Ramos (cell line): ENCODE data around the gene TMPRSS13.

Experiments
- in situ Hi-C: fragments of 300-500 bp; cut with MboI; formaldehyde crosslinking; loops from one replicate; pipeline ENCODE4 v1.14.3; 2022; ENCODE audit warnings: low sequenced_read_pairs; ENCODE audit not compliant: unreplicated experiment

TMPRSS13 gene

DNA sequence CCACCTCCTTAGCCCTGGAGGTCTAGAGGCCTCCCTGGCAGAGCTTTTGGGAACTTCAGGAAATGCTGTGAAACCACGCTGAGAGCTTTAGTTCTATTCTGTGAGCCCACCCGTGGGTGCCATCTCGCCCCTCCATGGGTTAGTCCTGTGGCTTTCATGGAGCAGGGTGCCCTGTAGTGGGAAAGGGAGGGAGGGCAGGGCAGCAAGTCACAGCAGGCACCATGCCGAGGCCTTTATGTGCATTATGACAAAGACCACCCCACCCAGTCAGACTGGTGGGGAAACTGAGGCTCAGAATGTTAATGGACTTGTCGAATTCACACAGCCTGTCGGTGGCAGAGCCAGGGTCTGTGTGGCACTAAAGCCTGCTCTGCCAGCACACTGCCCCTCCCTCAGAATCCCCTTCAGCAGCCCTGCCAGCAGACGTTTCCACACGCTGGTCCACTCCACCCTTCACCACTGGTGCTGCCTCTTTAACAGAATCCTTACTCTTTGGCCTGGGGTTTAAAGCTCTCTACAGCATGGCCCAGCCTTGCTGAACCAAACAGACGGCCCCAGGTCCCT, 13.4 kb downstream of the TMPRSS13 start:
- in situ Hi-C loops = no loop called here

DNA sequence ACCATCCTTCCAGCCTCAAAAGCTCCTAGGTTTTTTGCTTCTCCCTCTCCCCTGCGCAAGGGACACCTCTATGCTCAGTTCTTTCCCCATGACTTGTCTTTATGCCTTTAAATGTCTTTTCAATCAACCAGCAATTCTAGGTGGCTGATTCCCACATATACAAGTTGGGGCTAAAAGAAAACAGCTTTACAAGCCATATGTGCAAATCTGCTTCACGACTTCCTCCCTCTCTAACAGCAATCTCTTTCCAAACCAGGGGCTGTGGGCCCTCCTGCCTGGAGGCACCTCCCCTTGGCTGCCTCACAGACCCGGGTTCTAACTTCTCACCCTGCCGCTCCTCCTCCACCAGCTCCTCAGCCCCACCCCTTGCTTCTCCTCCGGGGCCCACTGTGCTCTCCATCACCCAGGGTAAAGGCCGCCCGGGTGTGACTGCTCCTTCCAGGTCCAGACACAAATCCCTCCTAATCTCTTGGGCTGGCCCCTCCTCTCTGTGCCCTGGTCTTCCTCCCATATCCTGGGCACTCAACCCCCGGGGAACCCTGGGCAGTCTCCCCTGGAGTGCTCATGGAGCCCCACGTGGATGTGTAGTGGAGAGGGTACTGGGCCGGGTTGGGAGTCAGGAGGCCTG, 14.1 kb downstream of the TMPRSS13 start:
- in situ Hi-C loops = no loop called here

DNA sequence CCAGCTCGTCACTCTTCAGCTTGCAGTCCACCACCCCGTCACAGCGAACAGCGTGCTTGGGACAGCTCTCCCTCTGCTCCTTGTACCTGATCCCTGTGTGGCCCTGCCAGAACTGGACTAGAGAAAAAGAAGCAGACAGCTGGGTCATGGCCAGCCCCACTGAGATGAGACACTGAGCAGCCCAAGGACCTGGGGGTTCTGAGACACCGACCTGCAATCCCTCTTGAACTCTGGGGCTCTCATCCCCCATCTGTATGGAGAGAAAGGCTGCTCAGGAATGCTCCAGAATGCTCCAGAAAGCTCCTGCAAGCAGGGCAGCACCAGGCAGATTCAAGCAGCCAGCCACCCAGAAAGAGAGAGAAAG, 14.8 kb downstream of the TMPRSS13 start:
- in situ Hi-C loops = no loop called here

DNA sequence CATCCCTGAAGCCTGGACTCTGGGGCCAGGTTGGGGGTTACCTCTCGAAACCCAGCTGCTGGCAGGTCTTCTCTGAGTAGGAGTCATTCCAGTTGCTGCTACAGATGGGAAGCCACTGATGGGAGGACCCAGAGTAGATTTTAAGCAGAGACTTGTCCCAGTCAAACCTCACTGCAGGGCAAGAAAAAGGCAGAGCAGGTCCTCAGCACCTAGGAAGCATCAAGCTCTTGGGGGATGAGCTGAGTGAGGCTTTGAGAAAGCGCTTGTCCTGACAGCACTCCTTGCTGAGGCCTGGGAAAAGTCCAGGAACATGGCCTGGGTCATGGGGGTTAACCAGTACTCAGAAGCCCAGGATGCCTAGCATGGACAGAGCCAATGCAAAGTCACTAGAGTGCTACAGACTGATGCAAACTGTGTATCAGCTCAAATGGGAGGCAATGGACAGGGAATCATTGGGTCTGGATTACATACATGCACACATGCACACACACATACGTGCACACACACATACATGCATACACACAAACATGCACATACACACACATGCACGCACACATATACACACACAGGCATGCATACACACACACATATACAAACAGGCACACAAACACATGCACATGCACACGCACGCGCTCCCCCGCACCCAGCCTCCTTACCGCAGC, 15.3 kb downstream of the TMPRSS13 start:
- in situ Hi-C loops = no loop called here

DNA sequence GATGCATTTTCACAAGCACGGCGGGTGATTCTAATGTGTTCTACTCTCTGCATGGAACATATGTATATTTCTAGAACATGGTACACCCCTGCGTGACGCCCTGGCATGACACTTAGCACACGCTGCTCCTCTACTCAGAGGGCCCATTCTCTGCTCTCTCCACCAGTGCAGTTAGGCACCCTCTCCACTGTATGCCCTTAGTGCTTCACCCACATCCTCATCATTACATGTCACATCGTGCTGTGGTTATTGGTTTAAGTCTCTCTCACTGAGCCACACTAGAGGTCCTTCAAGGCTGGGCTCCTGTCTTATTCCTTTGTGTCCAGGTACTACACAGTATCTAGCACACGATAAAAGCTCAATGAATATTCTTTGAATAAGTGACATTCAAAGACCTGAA, 16.7 kb downstream of the TMPRSS13 start:
- in situ Hi-C loops = no loop called here

DNA sequence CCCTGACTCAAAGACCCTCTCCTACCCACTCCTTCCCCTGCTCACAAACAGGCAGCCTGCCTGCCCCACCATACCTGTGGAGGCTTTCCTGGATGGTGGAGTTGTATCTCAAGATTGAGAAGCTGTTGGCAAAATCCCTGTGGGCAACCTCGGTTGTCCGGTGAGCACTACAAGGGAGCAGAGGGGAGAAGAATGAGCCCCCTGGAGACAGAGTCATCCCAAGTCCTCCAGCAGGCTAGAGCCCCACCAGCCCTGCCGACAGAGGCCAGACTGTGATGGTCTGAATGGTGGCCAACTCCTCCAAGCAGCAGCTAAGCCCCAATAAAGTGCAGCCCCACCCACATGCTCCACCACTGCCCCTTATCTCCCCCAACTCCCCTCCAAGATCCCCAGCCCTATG, 17.5 kb downstream of the TMPRSS13 start:
- in situ Hi-C loops = no loop called here

DNA sequence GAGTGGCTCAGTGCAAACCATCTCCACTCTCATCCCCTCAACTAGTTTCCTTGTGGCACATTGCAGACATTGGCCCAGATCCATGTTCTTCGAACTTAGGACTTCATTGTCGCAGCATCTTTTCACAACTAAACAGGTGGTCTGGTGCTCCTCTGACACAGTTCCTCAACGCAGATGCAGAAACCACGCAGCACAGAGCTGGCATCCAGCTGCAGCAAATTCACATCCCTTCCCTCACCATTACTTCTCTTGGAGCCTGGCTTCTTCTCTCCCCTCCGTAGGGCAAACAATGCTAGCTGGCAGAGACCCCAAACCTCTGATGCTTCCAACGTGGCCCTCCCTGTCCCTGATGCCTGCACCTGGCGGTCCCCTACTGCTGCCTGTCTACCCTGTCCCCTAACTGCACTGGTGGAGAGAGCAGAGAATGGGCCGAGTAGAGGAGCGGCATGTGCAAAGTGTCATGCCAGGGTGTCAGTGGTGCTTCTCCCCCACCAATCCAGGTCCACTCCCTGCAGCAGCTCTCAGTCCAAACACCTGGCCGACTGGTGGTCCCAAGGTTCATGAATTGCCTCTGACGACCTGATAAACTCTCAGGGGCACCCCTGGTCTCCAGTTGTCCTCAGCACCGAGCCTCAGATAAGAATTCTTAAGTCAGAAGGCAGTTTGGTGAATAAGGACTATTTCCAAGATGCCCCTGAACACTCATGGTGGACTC, 18.1 kb downstream of the TMPRSS13 start:
- in situ Hi-C loops = no loop called here

DNA sequence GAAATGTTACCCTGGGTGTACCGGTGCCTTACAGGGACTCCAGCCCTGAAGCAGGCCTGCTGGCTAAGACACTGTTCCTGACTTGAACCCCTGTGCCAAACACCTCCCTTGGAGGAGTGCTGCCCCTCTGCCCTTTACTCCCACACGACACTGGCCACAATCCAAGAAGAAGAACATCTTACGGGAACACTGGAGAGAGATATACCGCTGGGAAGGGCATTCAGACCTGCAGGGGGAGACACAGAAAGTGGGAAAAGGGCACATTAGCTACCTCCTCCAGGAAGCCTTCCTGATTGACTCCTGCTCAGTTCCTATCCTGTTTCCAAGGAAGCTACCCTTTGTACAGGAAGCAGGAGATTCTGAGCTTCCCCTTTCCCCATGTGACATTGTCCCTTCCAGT, 18.7 kb downstream of the TMPRSS13 start:
- in situ Hi-C loops = no loop called here

DNA sequence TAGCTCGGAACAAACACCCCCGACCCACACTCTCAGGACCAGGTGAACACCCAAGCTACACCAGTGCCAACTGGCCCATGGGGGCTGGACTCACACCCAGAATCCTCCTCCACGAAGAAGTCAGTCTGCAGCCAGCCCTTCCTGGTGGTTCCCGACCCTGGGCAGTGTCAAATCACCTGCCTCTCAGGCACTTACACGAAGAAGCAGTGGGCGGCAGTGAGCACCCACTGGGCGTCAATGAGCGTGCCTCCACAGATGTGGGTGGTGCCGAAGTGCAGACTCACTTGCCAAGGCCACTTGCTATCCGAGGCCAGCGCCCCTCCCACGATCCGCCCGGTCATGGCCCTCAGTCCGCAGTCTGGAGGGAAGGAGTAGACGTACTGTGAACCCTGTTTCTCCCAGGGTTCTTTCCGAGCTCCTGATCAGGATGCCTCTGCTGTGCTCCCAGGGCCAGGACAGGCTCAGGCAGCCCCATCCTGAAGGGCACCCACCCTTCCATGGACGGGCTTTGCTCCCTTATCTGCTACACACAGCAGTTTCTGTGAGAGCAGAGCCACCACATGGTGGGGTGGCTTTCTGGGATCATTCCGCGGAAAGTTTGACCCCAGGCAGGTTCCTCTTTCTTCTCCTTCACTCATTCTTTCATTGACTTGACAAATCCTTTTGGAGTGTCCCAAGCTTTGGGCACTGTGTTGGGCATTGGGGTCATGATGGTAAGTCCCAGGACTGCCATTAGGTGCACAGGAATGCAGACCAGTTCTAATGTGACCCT, 19.4 kb downstream of the TMPRSS13 start:
- in situ Hi-C loops = no loop called here

DNA sequence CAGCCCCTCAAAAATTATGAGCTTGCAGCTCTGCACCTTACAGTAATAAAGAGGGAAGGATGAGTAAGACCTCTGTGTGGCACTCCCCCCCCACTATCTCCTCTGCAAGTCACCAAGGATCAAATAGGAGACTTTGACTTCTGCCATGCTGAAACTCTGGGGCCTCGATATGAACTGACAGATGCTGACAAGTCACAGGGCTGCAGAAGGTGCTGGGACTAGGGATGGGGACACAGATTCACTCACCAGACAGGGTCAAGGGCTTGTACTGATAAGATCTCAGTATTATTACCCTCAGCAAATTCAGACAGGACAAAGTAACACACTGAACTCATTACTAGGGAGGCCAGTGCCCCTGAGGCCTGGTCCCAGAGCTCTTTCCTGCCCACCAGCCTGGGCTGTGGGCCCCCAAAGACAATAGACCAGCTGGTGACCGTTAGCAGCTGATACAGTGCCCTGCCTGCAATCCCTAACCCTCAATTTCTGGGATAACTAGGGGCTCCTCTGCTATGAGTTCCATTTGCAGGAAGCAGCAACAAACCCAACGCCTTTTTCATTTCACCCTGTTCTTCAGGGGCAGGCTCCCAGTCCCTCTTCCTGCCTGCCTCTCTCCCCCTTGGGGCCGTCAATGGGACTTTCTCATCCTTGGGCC, 20.1 kb downstream of the TMPRSS13 start:
- in situ Hi-C loops = no loop called here

DNA sequence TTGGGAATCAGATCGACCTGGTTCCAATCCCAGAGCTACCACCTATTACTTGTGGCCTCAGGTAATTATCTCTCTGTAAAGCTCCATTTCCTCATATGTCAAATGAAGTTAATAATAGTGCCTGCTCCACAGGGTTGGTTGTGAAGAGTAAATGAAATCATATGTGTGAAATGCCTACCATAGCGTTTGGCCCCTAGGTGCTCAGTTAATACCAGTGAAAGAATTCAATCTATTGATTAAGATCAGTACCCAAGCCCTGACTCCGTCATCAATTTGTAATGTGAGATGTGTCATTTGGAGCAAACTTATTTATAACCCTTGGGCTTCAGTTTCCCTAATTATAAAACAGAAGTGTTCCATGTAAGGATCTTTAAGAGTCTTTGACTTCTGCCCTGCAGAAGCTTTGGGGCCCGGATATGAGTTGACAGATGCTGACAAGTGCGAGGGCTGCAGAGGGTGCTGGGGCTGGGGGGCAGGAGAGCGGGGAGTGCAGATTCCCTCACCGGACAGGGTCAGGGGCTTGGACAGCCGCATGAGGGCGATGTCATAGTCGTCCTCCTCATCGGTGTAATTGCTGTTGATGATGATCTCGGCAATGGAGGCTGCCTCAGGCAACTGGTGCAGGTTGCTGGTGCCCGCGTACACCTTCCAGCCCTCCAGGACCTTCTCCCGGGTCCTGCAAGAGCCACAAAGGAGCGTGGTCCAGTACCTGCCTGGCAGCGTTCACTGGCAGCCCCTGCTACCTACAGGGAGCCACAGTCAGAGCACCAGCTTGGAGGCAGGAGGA, 20.9 kb downstream of the TMPRSS13 start:
- in situ Hi-C loops = no loop called here

DNA sequence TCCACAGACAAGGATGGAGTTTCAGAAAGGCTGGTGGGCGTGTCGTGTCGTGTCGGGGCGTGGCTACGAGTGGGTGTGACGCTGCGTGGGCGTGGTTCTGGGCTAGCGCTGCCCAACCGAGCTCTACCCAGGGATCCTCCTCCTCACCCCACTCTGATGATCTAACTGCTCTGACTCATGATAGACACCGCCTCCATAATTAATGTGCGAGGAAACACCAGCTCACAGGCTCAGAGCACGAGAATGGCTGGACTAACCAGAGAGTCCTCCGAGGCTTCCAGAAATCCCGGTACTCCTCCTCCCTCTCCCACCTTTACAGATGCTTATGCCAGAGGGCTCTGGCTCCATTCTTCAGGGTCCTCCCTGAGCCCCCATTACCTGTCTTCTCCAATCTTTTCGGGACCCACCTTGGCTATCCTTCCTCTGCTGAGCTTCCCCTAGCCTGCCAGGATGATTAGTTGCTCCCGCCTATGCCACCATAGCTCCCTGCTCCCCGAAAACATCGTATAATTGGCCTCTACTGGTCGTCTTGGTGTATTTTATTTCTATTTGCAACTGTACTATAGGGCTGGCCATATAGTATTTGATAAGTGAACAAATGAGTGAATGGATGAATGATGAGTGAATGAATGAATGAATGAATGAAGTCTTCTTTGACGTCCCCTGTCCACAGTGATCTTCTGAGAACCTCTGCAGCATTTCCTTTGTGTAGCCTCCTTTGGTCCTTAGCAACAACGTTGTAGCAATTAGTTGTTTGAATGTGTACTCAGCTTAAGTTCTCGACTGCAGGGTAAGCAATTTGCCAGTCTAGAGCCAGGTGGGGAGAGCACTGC, 21.7 kb downstream of the TMPRSS13 start:
- in situ Hi-C loops = no loop called here

DNA sequence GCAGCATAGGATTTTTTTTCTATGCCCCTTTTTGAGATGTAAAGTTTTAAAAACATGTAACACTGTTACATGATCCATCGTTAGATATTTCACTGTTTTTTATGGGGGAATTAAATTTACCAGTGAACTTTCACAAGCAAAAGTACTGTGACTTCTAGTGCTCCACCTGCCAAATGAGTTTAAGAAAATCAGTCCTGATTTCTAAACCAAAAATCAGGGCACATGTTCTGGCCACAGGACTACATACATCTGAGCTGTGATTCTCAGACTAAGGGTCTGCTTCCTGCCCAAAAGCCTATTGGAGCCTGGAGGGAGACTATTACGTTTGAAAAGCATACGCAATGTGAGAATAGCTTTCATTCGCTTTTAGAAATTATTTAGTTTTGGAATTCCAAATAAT, 22.5 kb downstream of the TMPRSS13 start:
- in situ Hi-C loops = no loop called here

DNA sequence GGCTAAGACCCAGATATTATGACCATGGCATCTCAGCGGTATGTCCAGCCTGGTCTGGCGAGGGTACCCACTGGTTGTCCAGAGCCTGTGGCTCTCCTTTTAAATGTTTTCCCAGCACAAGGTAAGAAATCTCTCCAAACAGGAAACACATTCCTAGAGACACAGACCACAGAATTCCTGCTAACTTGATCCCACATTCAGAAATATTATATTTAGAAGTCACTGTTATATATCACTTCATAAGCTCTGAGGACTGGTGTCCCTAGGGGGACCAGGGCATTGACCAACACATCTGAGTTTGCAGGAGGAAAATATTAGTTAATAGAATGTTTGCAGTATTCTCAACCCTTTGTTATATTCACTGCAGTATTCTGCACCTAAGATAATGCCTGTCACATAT, 23.1 kb downstream of the TMPRSS13 start:
- in situ Hi-C loops = no loop called here

DNA sequence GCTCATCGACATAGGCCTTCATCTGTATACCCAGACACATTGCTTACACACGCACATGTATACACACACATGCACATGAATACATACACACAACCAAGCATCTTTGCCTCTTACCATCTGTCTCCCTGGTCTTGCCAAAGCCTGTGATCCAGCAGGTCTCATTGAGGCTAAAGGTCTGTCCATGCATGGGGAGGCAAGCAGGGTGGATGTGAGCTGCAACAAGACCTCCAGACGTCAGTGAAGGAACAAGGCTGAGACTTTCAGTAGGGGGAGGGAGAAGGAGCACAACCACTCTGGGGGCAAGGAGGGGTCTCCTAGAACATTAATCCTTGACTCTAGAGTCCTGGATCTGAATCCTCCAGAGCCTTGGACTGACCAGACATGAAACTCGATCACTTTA, 23.7 kb downstream of the TMPRSS13 start:
- in situ Hi-C loops = no loop called here

DNA sequence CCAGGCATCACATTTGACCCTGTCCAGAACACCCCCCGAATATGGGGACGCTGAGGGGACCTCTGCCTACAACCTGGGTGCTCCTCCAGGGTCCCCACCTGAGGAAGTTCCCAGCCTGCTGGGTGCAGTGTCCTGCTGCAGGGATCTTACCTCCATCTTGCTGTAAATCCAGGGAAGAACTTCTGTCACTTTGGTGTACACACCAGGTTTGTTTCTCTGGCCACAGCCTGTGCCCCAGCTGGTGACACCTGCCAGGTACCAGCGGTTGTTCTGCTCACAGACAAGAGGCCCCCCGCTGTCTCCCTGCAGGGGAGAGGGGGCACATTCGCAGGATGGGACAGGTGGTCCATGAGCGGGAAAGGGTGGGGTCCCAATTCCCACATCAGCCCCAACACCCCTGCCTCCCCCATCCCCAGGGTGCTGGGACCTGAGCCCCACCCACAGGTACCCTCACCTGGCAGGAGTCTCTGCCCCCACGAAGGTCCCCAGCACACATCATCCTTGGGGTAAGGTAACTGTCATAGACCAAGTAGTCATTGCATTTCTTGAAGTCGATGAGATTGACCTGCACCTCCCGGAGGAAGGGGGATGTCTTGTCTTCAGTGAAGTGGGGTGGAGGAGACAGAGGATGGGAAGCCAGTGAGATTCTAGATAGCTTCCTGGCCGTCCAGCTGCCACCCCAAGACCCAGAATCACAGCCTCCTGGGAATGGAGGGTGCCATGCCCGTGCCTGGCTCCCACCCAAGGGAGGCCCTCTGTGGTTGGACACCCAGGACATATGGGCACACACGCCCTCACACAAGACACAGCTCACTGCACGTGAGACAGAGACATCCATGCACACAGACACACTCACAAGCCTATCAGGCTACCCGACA, 25.5 kb downstream of the TMPRSS13 start:
- in situ Hi-C loops = no loop called here

DNA sequence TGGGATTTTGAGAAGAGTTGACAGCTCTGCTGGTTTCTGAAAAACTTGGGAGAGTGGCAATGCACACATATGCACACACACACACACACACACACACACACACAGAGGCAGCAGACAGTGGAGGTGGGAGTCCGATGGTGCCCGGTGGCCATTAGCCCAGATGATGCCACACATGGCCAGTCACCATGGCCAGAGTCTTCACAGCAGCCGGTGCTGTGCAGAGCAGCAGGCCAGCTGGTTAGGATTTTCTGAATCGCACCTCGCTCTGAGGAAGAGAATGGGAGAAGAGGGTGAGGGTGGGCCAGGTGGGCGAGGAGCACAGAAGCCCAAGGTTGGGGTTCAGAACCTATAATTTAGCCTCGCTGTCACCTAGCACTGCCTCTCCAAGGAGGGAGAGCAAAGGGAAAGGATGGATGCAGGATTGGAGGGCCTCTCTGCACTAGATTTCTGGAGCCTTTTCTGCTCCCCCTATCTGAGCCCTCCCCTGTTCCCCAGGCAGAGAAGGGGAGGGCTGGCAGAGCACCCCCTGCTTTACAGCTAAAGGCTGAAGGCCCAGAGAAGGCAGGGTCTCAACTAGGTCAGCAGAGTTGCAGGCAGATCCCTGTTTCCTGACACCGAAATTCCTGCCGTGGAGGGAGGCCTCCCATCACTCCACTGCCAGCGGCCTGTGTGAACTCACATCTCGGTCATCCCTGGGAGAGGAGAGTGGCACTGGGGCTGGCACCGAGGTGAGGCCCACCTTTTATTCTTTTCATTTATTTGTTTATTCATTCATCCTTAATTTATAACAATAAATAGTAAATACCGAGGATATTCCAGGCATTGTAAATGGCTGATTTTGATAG, 27.0 kb downstream of the TMPRSS13 start:
- in situ Hi-C loops = no loop called here
